Vagina (tissue), 2 donors: Measurements from ENCODE around the gene HLA-DMA.

Experiments used
- CTCF ChIP-seq, 3 experiments: fragments of 450-650 bp in 2 of 3; fragments of 200-600 bp in 1 of 3; sonication (generic) in 1 of 3; IDR thresholded peaks; one replicate each; pipeline ENCODE4 v1.5.1; 2017 to 2019; ENCODE audit warnings: antibody characterized with exemption in 3 of 3, mild to moderate bottlenecking in 2 of 3, moderate library complexity in 2 of 3
- POLR2A ChIP-seq, 2 donors: fragments of 450-650 bp; IDR thresholded peaks; one replicate each; pipeline ENCODE4 v1.6.1; 2017; ENCODE audit warnings: antibody characterized with exemption in 2 of 2, mild to moderate bottlenecking in 2 of 2, moderate library complexity in 2 of 2
- POLR2AphosphoS5 ChIP-seq, 2 donors: sonication (generic); formaldehyde crosslinking; IDR thresholded peaks; one replicate each; pipeline ENCODE4 v1.9.0; 2017; ENCODE audit warnings: antibody characterized with exemption in 2 of 2, mild to moderate bottlenecking in 2 of 2, low read depth in 1 of 2; ENCODE audit not compliant: insufficient read depth in 1 of 2

GRCh38 chr6:32989368-32989767, 36.5 kb upstream of the HLA-DMA start:
- TF ChIP-seq CTCF (IDR thresholded peaks at IDR 0.05) (no peak), POLR2AphosphoS5 (IDR thresholded peaks at IDR 0.05; ENCODE audit: insufficient read depth in 1 of 2, low read depth in 1 of 2) (no peak), POLR2A (IDR thresholded peaks at IDR 0.05) (no peak)
